GM19023 (cell line): ENCODE measurements around the gene COPS6.

ENCODE experiments used
- ATAC-seq: cut with Tn5 transposase; IDR thresholded peaks from one replicate; pipeline ENCODE4 v1.9.1; 2021; ENCODE audit warnings: mild to moderate bottlenecking, moderate library complexity; ENCODE audit not compliant: unreplicated experiment

The COPS6 gene

GRCh38 chr7:100088621-100089457, at the start of gene COPS6:
Gene COPS6, plus strand, starts transcription at chr7:100088969. Its CDS starts 22 bp downstream, at chr7:100088991.
- ATAC-seq: peak; percentile 65

GRCh38 chr7:100040575-100040974, 48.2 kb upstream of the COPS6 start:
- ATAC-seq: no peak

DNA sequence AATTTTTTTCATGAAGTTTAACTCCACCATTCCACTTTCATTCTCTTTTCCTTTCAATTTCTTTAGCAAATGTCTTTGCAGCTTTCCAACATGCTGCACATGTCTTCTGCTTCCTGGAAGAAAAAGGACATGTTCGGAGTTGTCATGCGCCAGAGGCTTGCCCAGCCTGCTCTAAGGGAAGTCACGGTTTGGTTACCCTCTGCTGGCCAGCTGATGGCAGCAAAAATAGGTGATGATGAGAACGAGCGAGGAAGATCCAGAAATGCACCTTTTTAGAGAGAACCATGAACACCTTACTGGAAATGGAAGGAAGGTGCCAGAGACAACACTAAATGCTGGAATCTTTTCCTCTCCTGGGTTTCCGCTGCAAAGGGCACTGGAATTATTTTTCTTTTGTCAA, 44.1 kb upstream of the COPS6 start:
- no peak for ATAC-seq

- ATAC-seq: no peak
Observed at GRCh38 chr7:100048680-100049079, 40.1 kb upstream of the COPS6 start.

DNA sequence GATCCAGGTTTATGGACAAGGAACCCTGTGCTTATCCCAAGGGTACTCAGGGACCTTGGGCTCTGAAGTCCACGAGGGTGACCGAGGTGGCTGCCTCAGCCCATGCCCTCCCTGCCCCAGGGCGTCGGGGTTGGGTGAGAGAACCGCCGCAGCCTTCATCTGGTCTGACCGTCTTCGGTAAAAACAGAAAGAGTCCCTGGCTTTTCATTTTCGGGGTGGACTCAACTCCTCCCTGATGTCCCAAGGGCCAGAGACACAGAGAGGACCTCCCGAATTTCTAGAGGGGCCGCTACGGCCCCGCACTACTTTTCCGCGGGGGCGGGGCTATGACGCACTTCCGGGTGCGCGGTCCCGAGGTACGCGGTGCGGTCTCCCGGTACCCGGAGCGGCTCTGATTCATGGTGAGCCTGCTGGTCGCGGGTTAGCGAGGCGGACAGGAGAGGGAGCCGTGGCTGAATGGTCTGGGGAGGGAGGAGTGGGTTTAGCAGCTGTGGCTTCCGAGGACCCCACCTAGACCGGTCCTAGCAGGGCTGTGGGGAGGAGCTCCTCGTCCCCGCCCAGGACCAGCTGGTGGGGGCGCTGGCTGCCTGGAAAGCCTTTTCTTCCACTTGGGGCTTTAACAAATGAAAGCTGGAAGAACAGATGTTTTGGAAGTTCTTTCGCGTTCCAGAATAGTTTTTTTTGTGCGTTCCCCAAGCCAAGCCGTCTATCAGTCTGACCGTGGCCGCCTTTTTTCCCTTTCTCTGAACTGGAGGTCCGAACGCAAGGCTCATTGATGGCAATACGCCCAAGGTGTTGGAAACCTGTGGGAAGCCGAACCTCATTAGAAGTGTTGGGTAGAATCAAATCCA, 39.1 kb upstream of the COPS6 start, which contains the start of gene ZSCAN21:
ZSCAN21 (plus strand) TSS at position 334 of the 851 bp plus-strand sequence. CDS start 7,233 bp downstream, outside the sequence.
- peak; percentile 94 for ATAC-seq

- no peak for ATAC-seq
Observed at GRCh38 chr7:100051611-100052010, 37.2 kb upstream of the COPS6 start.

DNA sequence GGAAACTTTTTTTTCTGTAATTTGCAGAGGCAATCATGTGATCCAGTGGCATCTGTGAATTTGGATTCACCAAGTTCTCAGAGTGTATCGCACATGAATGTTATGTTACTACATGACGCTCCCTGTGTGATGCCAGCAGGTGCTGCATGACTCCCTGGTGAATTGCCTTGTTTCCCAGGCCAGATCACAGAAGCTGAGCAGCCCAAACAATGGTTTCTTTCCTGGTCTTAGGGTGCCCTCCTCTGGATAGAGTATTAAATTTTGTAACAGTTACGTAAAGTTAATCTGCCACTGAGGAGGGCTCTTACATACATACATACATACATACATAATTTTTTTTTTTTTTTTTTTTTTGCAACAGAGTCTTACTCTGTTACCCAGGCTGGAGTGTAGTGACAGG, 35.6 kb upstream of the COPS6 start:
- no peak for ATAC-seq

GRCh38 chr7:100057006-100057405, 31.8 kb upstream of the COPS6 start:
- ATAC-seq: no peak

DNA sequence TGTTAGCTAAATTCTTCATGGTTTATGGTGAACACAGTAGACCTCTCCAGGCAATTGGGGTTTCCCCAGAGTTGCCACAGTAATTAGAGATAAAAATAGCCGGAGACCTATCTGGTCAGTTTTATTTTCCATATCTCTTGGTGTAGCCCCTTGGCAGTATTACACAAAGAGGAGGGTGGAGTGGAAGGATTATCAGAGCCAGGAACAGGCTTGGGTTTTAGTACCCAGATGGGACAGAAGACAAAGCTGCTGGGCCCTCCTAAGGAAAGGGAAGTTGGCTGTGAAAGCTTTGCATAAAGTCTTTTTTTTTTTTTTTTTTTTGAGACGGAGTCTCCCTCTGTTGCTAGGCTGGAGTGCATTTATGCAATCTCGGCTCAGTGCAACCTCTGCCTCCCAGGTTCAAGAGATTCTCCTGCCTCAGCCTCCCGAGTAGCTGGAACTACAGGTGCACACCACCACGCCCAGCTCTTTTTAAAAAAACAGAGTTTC, 29.5 kb upstream of the COPS6 start:
- ATAC-seq: no peak

- no peak for ATAC-seq
Observed at GRCh38 chr7:100061518-100062193, 27.1 kb upstream of the COPS6 start.

DNA sequence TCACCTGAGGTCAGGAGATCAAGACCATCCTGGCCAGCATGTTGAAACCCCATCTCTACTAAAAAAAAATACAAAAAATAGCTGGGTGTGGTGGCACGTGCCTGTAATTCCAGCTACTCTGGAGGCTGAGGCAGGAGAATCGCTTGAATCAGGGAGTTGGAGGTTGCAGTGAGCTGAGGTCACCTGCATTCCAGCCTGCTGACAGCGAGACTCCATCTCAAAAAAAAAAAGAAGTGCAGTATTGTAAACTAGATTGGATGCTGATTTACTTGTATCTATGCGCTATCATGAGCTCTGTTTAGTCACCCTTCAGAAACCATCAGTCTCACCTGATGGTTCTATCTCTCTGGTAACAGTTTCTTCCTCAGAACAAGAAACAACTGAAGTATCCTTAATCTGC, 25.4 kb upstream of the COPS6 start:
- no peak for ATAC-seq

- ATAC-seq: no peak
Observed at GRCh38 chr7:100064162-100064561, 24.6 kb upstream of the COPS6 start.

GRCh38 chr7:100065452-100066186, 23.1 kb upstream of the COPS6 start:
- no peak for ATAC-seq

- ATAC-seq: no peak
Observed at GRCh38 chr7:100066953-100067352, 21.8 kb upstream of the COPS6 start.

DNA sequence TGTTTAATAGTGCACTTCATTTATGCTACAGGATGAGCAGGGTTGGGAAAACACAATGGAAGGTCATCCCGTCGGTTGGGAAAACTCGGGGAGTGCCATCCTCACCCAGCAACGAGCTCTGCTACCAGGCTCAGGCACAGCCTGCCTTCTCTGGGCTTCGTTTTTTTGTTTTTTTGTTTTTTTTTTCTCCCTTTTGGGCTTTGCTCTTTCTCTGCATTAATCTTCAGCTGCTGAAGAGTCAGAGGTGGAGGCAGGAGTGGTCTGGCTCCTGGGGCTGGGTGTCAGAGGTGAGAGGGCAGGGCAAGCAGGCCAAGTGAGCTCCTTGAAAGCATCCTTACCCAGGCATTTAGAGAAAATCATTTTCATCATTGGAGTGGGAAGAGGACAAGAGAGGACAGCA, 18.8 kb upstream of the COPS6 start:
- ATAC-seq: no peak

- ATAC-seq: no peak
Observed at GRCh38 chr7:100071018-100071723, 17.6 kb upstream of the COPS6 start.

- no peak for ATAC-seq
Observed at GRCh38 chr7:100072462-100072861, 16.3 kb upstream of the COPS6 start.

DNA sequence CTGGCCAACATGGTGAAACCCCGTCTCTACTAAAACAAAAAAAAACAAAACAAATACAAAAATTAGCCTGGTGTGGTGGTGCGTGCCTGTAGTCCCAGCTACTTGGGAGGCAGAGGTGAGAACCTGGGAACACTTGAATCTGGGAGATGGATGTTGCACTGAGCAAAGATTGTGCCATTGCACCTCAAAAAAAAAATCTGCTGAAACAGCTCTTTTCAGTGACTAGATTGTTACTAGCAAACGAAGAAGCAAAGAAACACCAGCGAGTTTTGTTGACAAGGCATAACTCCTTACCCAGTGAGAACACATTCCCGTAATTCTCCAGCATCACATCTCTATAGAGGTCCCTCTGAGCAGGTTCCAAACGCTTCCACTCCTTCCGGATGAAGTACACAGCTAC, 13.9 kb upstream of the COPS6 start:
- no peak for ATAC-seq

- ATAC-seq: no peak
Observed at GRCh38 chr7:100075418-100075817, 13.4 kb upstream of the COPS6 start.

GRCh38 chr7:100077205-100077604, 11.6 kb upstream of the COPS6 start:
- ATAC-seq: no peak
